Liver (tissue), 3 donors: ENCODE results near the gene GRK7.

ENCODE experiments used
- ATF3 ChIP-seq: IDR thresholded peaks from 2 replicates; pipeline ENCODE4 v1.6.1; 2016; ENCODE audit warnings: antibody characterized with exemption
- FOXA1 ChIP-seq: IDR thresholded peaks from 2 replicates; pipeline ENCODE4 v1.6.1; 2016; ENCODE audit warnings: antibody characterized with exemption
- GABPA ChIP-seq, 2 donors: IDR thresholded peaks in 1 of 2; conservative IDR thresholded peaks in 1 of 2; 2 replicates each; pipeline ENCODE4 v1.6.1; 2016; ENCODE audit warnings: antibody characterized with exemption in 2 of 2, mild to moderate bottlenecking in 1 of 2, moderate library complexity in 1 of 2
- HNF4A ChIP-seq, 2 donors: conservative IDR thresholded peaks; 2 replicates each; pipeline ENCODE4 v1.6.1; 2016; ENCODE audit warnings: antibody characterized with exemption in 2 of 2, mild to moderate bottlenecking in 2 of 2
- JUND ChIP-seq, 2 donors: IDR thresholded peaks; 2 replicates each; pipeline ENCODE4 v1.6.1; 2016; ENCODE audit warnings: antibody characterized with exemption in 2 of 2
- MAX ChIP-seq: IDR thresholded peaks from 2 replicates; pipeline ENCODE4 v1.6.1; 2016; ENCODE audit warnings: antibody characterized with exemption
- RAD21 ChIP-seq, 2 donors: IDR thresholded peaks; 2 replicates each; pipeline ENCODE4 v1.6.1; 2016; ENCODE audit warnings: antibody characterized with exemption in 2 of 2, mild to moderate bottlenecking in 2 of 2
- REST ChIP-seq: IDR thresholded peaks from 2 replicates; pipeline ENCODE4 v1.6.1; 2016; ENCODE audit warnings: antibody characterized with exemption, mild to moderate bottlenecking
- TAF1 ChIP-seq: conservative IDR thresholded peaks from 2 replicates; pipeline ENCODE4 v1.6.1; 2016; ENCODE audit warnings: antibody characterized with exemption, mild to moderate bottlenecking
- YY1 ChIP-seq: IDR thresholded peaks from 2 replicates; pipeline ENCODE4 v1.6.1; 2016; ENCODE audit warnings: antibody characterized with exemption, mild to moderate bottlenecking
- ZBTB33 ChIP-seq: IDR thresholded peaks from 2 replicates; pipeline ENCODE4 v1.6.1; 2016; ENCODE audit warnings: antibody characterized with exemption
- TF ChIP-seq, protein P1 (sequence below): fragments of 150-350 bp; IDR thresholded peaks from 2 replicates; pipeline ENCODE4 v1.5.1; 2017; ENCODE audit warnings: improper control_type of control experiment, low read depth, low read length; ENCODE audit not compliant: missing input control
- donor health status: healthy.
- donor health status: healthy.

- no peak for TF ChIP-seq JUND (IDR thresholded peaks at IDR 0.05)
- TF ChIP-seq, protein P1, sequence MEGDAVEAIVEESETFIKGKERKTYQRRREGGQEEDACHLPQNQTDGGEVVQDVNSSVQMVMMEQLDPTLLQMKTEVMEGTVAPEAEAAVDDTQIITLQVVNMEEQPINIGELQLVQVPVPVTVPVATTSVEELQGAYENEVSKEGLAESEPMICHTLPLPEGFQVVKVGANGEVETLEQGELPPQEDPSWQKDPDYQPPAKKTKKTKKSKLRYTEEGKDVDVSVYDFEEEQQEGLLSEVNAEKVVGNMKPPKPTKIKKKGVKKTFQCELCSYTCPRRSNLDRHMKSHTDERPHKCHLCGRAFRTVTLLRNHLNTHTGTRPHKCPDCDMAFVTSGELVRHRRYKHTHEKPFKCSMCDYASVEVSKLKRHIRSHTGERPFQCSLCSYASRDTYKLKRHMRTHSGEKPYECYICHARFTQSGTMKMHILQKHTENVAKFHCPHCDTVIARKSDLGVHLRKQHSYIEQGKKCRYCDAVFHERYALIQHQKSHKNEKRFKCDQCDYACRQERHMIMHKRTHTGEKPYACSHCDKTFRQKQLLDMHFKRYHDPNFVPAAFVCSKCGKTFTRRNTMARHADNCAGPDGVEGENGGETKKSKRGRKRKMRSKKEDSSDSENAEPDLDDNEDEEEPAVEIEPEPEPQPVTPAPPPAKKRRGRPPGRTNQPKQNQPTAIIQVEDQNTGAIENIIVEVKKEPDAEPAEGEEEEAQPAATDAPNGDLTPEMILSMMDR, result no peak
- no peak for TF ChIP-seq ZBTB33
- no peak for TF ChIP-seq MAX
- no peak for TF ChIP-seq TAF1
- no peak for TF ChIP-seq GABPA (IDR thresholded peaks at IDR 0.05 in 1 of 2, conservative IDR thresholded peaks at IDR 0.05 in 1 of 2)
- no peak for TF ChIP-seq YY1
- no peak for TF ChIP-seq REST
- TF ChIP-seq RAD21 (IDR thresholded peaks at IDR 0.05), result no peak
- no peak for TF ChIP-seq ATF3
- no peak for TF ChIP-seq FOXA1
- no peak for TF ChIP-seq HNF4A (conservative IDR thresholded peaks at IDR 0.05)
Observed at GRCh38 chr3:141764045-141764444, 837 bp downstream of the GRK7 start.
